ENCODE data around the gene ZNF341.
A peak's percentile ranks its signal among the peaks of the same experiment; 100 is the strongest.

ZNF341 gene

DNA sequence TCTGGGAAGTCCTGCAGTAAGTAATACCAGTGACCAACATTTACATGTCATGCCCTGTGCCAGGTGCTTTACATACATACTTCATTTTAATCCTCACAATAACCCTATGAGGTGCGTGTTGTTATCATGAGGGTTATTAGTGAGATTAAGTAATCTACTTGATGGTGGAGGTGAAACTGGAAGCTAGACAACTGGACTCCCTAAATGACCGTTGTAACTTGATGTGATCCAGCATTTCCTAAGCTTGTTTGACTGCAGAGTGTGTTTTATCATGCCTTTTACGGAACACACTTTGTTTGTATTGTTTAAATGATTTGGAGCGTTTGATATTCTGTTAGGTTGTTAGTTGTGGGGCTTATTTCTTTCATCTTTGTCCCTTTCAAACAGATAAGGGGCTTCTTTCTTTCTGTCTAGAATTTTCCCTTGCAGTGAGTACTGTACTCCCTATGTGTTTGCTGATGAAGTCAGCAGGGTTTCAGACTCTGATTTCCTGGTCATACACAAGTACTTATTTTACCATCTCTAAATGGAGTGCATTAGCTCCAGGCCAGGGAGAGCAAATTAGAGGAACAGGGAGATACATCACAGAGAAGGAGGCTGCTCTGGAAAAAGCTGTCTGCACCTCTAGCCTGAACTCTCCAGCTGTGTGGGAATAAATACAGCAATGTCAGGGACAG, 109.1 kb downstream of the ZNF341 start:
- H3K27me3 ChIP-seq (ENCODE audit: insufficient read depth, low read depth), result no peaks in the 10 kb centered on the region
- H3K4me3 ChIP-seq (IDR thresholded peaks at IDR 0.05; ENCODE audit: insufficient read depth, low read depth, low read length), result no peak overlapping the region
- TF ChIP-seq, protein P1, sequence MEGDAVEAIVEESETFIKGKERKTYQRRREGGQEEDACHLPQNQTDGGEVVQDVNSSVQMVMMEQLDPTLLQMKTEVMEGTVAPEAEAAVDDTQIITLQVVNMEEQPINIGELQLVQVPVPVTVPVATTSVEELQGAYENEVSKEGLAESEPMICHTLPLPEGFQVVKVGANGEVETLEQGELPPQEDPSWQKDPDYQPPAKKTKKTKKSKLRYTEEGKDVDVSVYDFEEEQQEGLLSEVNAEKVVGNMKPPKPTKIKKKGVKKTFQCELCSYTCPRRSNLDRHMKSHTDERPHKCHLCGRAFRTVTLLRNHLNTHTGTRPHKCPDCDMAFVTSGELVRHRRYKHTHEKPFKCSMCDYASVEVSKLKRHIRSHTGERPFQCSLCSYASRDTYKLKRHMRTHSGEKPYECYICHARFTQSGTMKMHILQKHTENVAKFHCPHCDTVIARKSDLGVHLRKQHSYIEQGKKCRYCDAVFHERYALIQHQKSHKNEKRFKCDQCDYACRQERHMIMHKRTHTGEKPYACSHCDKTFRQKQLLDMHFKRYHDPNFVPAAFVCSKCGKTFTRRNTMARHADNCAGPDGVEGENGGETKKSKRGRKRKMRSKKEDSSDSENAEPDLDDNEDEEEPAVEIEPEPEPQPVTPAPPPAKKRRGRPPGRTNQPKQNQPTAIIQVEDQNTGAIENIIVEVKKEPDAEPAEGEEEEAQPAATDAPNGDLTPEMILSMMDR (conservative IDR thresholded peaks at IDR 0.05; ENCODE audit: low read depth, low read length), result no peak
- H3K9ac ChIP-seq, result no peak overlapping the region
- peak overlapping the region; percentile 43 for H3K4me2 ChIP-seq
- H3K36me3 ChIP-seq (ENCODE audit: insufficient read depth), result no peaks in the 10 kb centered on the region
- no peak overlapping the region for H2AFZ ChIP-seq (ENCODE audit: low read depth)
- peak overlapping the region; percentile 16; the same call in 1 of the 2 replicates for H3K27ac ChIP-seq
- H3K79me2 ChIP-seq (ENCODE audit: insufficient read depth, low read depth), result peaks cover 100% of the 10 kb centered on the region
- peaks cover 19% of the 10 kb centered on the region; the same call in 1 of the 2 replicates for H4K20me1 ChIP-seq (ENCODE audit: insufficient read depth)
- peaks cover 98% of the 10 kb centered on the region for H3K4me1 ChIP-seq (ENCODE audit: low read depth, poor library complexity, severe bottlenecking)

DNA sequence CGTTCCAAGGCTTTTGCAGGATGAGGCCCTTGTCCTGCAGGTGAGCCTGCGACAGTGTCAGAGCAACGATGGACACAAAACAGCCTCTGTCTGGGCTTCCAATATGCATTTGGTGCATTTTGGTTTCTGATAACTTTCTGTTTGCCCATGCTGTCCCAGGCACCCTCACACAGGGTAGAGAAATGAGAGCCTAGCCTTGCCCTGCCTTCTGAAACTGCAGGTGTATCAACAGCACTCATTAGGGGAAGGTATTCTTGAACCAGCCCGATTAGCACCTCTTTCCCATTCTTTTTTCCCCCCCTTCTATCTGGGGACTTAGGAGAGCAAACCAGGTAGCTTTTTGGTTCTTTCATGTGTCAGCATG, 109.6 kb downstream of the ZNF341 start:
- Histone ChIP-seq H4K20me1 (ENCODE audit: insufficient read depth) (peaks cover 24% of the 10 kb centered on the region; the same call in 1 of the 2 replicates), H3K4me1 (ENCODE audit: low read depth, poor library complexity, severe bottlenecking) (peaks cover 98% of the 10 kb centered on the region)

More for the DNA sequence above, 109.6 kb downstream of the ZNF341 start:
- H3K9ac ChIP-seq, result no peak overlapping the region
- H3K27me3 ChIP-seq (ENCODE audit: insufficient read depth, low read depth), result no peaks in the 10 kb centered on the region
- peak overlapping the region; percentile 16; the same call in 1 of the 2 replicates for H3K27ac ChIP-seq
- H3K36me3 ChIP-seq (ENCODE audit: insufficient read depth), result no peaks in the 10 kb centered on the region
- peaks cover 100% of the 10 kb centered on the region for H3K79me2 ChIP-seq (ENCODE audit: insufficient read depth, low read depth)
- H2AFZ ChIP-seq (ENCODE audit: low read depth), result no peak overlapping the region
- H3K4me2 ChIP-seq, result peak overlapping the region; percentile 43; the same call in 1 of the 2 replicates
- no peak overlapping the region for H3K4me3 ChIP-seq (IDR thresholded peaks at IDR 0.05; ENCODE audit: insufficient read depth, low read depth, low read length)
- TF ChIP-seq, protein P1 (conservative IDR thresholded peaks at IDR 0.05; ENCODE audit: low read depth, low read length), result no peak
